ENCODE measurements around the gene RNPEP. TPM values are rescaled to one million over a fixed set of nuclear protein-coding genes. Genes with fewer than 3 reads are reported as not detected.

RNPEP gene
- total and polyA plus RNA-seq, 11 donors = 12.4 to 36.2 (median 15.6) TPM

DNA sequence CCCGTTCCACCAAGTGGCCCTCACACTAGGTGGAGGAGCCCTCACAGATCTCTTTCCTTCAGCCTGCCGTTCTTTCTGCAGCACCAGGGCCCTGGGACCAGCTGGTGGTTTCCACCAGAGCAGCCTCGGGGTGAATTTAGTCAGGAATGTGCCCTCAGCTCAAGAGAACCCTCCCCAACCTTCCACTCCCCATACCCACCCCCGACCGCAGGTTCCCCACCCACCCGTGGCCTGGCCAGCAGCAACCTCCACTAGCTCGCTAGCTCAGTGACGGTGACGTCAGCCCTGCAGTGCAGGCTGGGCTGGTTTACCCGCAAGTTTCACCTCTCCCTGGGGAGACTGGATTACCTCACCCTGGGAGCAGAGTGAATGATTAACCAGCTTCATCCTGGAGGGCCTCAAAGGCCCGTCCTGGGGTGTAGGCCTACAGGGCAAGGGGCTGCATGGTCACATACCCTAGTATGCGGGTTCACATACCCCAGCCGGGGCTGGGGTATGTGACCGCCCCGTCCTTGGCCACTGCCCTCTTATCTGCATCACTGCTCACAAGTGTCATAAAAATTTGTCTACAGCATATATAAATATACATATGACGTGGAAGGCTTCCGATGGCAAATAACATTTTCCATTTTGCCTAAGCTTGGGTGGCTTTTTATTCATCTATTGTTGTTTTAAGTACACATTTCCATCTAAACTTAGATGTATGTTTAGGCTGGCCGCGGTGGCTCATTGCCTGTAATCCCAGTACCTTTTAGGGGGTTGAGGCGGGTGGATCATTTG, 52.4 kb downstream of the RNPEP start:
- Histone ChIP-seq H3K4me1 (peaks cover 0 to 8% (median 0%) of the 10 kb centered on the region in 12 donors), H3K27ac (no peak overlapping the region), H3K27me3 (no peaks in the 10 kb centered on the region), H3K36me3 (no peaks in the 10 kb centered on the region), H3K4me3 (no peak overlapping the region), H3K9me3 (no peaks in the 10 kb centered on the region)
- DNase-seq = peak in 4 of 5 donors; percentile 59 to 85 (median 70)
- TF ChIP-seq POLR2A (IDR thresholded peaks at IDR 0.05) = no peak
- TF ChIP-seq, protein P1, sequence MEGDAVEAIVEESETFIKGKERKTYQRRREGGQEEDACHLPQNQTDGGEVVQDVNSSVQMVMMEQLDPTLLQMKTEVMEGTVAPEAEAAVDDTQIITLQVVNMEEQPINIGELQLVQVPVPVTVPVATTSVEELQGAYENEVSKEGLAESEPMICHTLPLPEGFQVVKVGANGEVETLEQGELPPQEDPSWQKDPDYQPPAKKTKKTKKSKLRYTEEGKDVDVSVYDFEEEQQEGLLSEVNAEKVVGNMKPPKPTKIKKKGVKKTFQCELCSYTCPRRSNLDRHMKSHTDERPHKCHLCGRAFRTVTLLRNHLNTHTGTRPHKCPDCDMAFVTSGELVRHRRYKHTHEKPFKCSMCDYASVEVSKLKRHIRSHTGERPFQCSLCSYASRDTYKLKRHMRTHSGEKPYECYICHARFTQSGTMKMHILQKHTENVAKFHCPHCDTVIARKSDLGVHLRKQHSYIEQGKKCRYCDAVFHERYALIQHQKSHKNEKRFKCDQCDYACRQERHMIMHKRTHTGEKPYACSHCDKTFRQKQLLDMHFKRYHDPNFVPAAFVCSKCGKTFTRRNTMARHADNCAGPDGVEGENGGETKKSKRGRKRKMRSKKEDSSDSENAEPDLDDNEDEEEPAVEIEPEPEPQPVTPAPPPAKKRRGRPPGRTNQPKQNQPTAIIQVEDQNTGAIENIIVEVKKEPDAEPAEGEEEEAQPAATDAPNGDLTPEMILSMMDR (IDR thresholded peaks at IDR 0.05) = no peak
- WGBS, 4 donors = 54 to 74% (median 60%) methylated on average over 13 to 20 of the region's 20 CpGs
- intact Hi-C loops (cut with DNase I) = no loop called here
- ATAC-seq = peak in 3 of 4 donors; percentile 89 to 94 (median 92)

DNA sequence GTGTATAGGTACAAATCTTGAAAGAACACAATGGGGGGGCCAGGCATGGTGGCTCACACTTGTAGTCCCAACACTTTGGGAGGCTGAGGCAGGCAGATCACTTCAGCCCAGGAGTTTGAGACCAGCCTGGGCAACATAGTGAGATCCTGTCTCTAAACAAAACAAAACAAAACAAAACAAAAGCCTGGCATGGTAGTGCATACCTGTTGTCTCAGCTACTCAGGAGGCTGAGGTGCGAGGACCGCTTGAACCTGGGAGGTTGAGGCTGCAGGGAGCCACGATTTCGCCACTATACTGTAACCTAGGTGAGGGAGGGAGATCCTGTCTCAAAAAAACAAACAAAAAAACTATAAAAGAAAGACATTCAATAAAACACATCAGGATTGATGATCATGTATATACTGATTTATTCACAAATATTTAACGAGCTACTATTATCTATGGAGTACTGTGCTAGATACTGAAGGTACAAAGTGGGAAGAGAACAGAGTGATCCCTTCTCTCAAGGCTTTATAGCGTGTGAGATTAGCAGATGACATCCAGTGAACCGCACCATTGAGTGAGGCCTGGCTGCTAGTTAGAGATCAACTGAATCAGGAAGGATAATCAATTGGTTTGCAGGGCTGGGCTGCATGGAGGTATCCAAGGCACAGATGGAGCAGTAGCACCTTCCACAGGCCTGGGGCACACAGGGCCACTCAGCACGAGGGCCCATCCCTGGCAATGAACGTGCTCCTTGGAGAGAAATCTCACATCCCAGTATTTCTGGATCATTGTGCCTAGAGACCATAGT, 54.3 kb downstream of the RNPEP start:
- intact Hi-C loops (cut with DNase I) = no loop called here
- WGBS, 4 donors = 89 to 95% (median 90%) methylated on average over 9 of the region's 9 CpGs

GRCh38 chr1:202037706-202038296, 55.4 kb downstream of the RNPEP start:
- Histone ChIP-seq H3K27ac (no peak overlapping the region), H3K4me1 (peaks cover 0 to 8% (median 0%) of the 10 kb centered on the region in 12 donors), H3K36me3 (no peaks in the 10 kb centered on the region), H3K4me3 (no peak overlapping the region), H3K9me3 (no peaks in the 10 kb centered on the region), H3K27me3 (no peaks in the 10 kb centered on the region)
- ATAC-seq = no peak
- intact Hi-C loops (cut with DNase I) = no loop called here
- no peak for DNase-seq
- no peak for TF ChIP-seq POLR2A (IDR thresholded peaks at IDR 0.05)
- TF ChIP-seq, protein P1 (IDR thresholded peaks at IDR 0.05) = no peak
- WGBS, 4 donors = 79 to 90% (median 87%) methylated on average over 4 of the region's 4 CpGs

More for the DNA sequence above, 54.3 kb downstream of the RNPEP start:
- no peak for ATAC-seq
- Histone ChIP-seq H3K27me3 (no peaks in the 10 kb centered on the region), H3K27ac (no peak overlapping the region), H3K4me3 (no peak overlapping the region), H3K9me3 (no peaks in the 10 kb centered on the region), H3K4me1 (peaks cover 0 to 8% (median 0%) of the 10 kb centered on the region in 12 donors), H3K36me3 (no peaks in the 10 kb centered on the region)
- TF ChIP-seq POLR2A (IDR thresholded peaks at IDR 0.05) = no peak
- TF ChIP-seq, protein P1 (IDR thresholded peaks at IDR 0.05) = no peak
- no peak for DNase-seq

Data from heart left ventricle (tissue), 16 donors.